ENCODE measurements around the gene SHROOM1. TPM values are rescaled to one million over a fixed set of nuclear protein-coding genes. Genes with fewer than 3 reads are reported as not detected.

Gene SHROOM1, protein sequence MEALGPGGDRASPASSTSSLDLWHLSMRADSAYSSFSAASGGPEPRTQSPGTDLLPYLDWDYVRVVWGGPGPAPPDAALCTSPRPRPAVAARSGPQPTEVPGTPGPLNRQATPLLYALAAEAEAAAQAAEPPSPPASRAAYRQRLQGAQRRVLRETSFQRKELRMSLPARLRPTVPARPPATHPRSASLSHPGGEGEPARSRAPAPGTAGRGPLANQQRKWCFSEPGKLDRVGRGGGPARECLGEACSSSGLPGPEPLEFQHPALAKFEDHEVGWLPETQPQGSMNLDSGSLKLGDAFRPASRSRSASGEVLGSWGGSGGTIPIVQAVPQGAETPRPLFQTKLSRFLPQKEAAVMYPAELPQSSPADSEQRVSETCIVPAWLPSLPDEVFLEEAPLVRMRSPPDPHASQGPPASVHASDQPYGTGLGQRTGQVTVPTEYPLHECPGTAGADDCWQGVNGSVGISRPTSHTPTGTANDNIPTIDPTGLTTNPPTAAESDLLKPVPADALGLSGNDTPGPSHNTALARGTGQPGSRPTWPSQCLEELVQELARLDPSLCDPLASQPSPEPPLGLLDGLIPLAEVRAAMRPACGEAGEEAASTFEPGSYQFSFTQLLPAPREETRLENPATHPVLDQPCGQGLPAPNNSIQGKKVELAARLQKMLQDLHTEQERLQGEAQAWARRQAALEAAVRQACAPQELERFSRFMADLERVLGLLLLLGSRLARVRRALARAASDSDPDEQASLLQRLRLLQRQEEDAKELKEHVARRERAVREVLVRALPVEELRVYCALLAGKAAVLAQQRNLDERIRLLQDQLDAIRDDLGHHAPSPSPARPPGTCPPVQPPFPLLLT
- 100 to 1,000 TPM in 1 of 2 donors, 10 to 100 TPM in 1; 62.1 to 364 TPM for total RNA-seq

- peak; percentile 54 for DNase-seq (ENCODE audit: low spot score)
- Histone ChIP-seq H3K27ac (peak within 1 kb of the TSS; percentile 90 to 95), H3K4me3 (peak within 1 kb of the TSS; percentile 55 to 74), H3K9me3 (no peaks in the 10 kb centered on the region), H3K4me1 (replicated peaks) (peaks cover 12% of the 10 kb centered on the region), H3K27me3 (replicated peaks; ENCODE audit: insufficient read depth) (no peaks in the 10 kb centered on the region), H3K36me3 (no peaks in the 10 kb centered on the region)
- WGBS = 6% methylated on average over 40 of the region's 78 CpGs
- intact Hi-C loops (cut with DNase I) = loop anchor here (2.0 to 5.0 kb wide), 2 partner anchors 37 to 52 kb away; partner anchors contain the start of genes GDF9 and UQCRQ
- TF ChIP-seq, protein P1, sequence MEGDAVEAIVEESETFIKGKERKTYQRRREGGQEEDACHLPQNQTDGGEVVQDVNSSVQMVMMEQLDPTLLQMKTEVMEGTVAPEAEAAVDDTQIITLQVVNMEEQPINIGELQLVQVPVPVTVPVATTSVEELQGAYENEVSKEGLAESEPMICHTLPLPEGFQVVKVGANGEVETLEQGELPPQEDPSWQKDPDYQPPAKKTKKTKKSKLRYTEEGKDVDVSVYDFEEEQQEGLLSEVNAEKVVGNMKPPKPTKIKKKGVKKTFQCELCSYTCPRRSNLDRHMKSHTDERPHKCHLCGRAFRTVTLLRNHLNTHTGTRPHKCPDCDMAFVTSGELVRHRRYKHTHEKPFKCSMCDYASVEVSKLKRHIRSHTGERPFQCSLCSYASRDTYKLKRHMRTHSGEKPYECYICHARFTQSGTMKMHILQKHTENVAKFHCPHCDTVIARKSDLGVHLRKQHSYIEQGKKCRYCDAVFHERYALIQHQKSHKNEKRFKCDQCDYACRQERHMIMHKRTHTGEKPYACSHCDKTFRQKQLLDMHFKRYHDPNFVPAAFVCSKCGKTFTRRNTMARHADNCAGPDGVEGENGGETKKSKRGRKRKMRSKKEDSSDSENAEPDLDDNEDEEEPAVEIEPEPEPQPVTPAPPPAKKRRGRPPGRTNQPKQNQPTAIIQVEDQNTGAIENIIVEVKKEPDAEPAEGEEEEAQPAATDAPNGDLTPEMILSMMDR (IDR thresholded peaks at IDR 0.05) = no peak
- TF ChIP-seq POLR2AphosphoS5 (IDR thresholded peaks at IDR 0.05) = no peak
- peak; percentile 77 for TF ChIP-seq POLR2A (IDR thresholded peaks at IDR 0.05)
Observed at GRCh38 chr5:132830436-132831094, at the start of gene SHROOM1. Gene SHROOM1 (minus strand): TSS chr5:132830647. CDS start chr5:132826140, 4,507 bp downstream.

DNA sequence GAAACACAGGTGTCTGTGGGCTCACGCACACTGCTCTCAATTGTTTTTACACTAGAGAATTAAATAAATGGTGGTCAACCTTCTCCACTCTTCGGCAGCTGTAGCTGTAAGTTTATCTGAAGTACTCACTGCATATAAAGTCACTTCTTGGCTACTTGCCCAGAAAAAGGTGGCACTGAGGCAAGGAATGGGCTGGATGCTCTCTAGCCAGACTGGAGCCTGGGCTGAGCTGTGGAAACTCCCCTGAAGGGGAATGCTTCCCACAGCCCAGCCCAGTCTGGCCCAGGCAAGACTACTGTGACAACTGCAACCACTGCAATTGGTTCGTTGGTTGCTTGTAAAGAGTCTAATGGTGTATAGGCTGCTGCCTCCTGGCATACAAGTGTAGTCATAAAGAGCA lies 47.5 kb upstream of the SHROOM1 start:
- Histone ChIP-seq H3K9me3 (no peaks in the 10 kb centered on the region), H3K36me3 (no peaks in the 10 kb centered on the region), H3K27me3 (replicated peaks; ENCODE audit: insufficient read depth) (no peaks in the 10 kb centered on the region), H3K4me3 (no peak overlapping the region), H3K4me1 (replicated peaks) (no peaks in the 10 kb centered on the region), H3K27ac (no peak overlapping the region)
- 30% methylated on average over 3 of the region's 3 CpGs for WGBS
- TF ChIP-seq POLR2A (IDR thresholded peaks at IDR 0.05) (no peak), POLR2AphosphoS5 (IDR thresholded peaks at IDR 0.05) (peak; percentile 39)
- intact Hi-C loops (cut with DNase I) = no loop called here
- peak; percentile 64 for DNase-seq (ENCODE audit: low spot score)

DNA sequence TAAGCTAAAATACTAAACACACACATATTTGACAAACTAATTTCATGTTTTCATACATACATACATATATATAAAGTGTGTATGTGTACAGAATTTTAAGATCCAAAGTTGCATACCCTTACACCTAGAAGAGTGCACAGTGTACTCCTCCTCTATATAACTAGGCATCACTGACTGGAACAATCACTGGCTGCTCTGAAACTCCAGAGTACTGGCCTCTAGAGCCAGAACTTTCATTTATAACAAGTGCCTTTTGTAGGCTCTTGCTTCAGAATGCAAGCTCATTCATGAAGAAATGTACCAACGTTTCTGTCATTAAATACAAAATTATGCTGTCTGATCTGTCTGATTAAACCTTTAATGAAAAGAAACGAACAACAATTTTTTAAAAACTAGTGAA lies 47.0 kb upstream of the SHROOM1 start:
- Histone ChIP-seq H3K4me1 (replicated peaks) (no peaks in the 10 kb centered on the region), H3K27ac (no peak overlapping the region), H3K36me3 (no peaks in the 10 kb centered on the region), H3K4me3 (no peak overlapping the region), H3K27me3 (replicated peaks; ENCODE audit: insufficient read depth) (no peaks in the 10 kb centered on the region), H3K9me3 (no peaks in the 10 kb centered on the region)
- DNase-seq (ENCODE audit: low spot score) = no peak
- WGBS = 43% methylated on average over 2 of the region's 2 CpGs
- TF ChIP-seq POLR2AphosphoS5 (IDR thresholded peaks at IDR 0.05) (no peak), POLR2A (IDR thresholded peaks at IDR 0.05) (no peak)
- TF ChIP-seq, protein P1 (IDR thresholded peaks at IDR 0.05) = no peak
- intact Hi-C loops (cut with DNase I) = no loop called here

GRCh38 chr5:132876020-132876759 lies 45.7 kb upstream of the SHROOM1 start:
- intact Hi-C loops (cut with DNase I) = no loop called here
- Histone ChIP-seq H3K9me3 (no peaks in the 10 kb centered on the region), H3K36me3 (no peaks in the 10 kb centered on the region), H3K27me3 (replicated peaks; ENCODE audit: insufficient read depth) (no peaks in the 10 kb centered on the region), H3K4me3 (no peak overlapping the region), H3K4me1 (replicated peaks) (no peaks in the 10 kb centered on the region), H3K27ac (no peak overlapping the region)
- TF ChIP-seq POLR2A (IDR thresholded peaks at IDR 0.05) (no peak), POLR2AphosphoS5 (IDR thresholded peaks at IDR 0.05) (no peak)
- TF ChIP-seq, protein P1 (IDR thresholded peaks at IDR 0.05) = no peak
- WGBS = 86% methylated on average over 1 of the region's 1 CpG
- DNase-seq (ENCODE audit: low spot score) = no peak

All from prostate gland (tissue), 2 donors.